Endometrium (tissue), 2 donors: Measurements from ENCODE around the gene ST6GALNAC5.

Experiments used
- FAIRE-seq: peaks from 2 replicates; lab custom pipeline; 2012; peaks lifted over from hg19 to GRCh38; lab: Jason Lieb, UNC
- donor health status: control.
- donor health status: control.

ST6GALNAC5 gene

GRCh38 chr1:77014073-77014788 lies 147.0 kb downstream of the ST6GALNAC5 start:
- FAIRE-seq, result no peak

GRCh38 chr1:77015748-77016341 lies 148.6 kb downstream of the ST6GALNAC5 start:
- no peak for FAIRE-seq

DNA sequence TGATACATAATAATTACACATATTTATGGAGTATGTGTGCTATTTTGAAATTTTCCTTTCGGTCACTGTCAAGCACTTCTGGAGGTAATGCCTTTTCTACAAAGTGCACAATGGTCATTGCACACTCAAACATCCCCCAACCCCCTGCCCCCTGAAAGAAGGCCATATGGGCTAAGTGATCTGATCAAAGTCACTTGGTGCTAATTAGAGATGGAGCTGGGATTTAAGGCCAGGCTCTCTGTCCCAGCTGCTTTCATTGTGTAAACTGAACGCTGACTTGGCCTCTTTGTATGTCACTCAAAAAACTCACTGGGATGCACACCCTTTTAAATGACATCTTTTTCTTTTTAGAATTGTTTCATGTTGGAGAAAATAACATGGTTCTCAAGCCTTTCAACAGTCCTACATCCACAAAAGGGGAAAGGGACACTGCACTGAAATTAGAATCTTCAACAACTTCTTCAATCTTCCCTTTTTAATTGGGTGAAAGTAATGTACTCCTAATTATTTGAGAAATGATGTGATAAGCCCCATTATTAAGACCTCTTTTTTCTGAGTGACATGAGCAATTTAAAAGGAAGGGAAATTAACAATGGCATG lies 149.2 kb downstream of the ST6GALNAC5 start:
- no peak for FAIRE-seq

- no peak for FAIRE-seq
These were observed 151.0 kb downstream of the ST6GALNAC5 start for GRCh38 chr1:77018311-77018710.

- no peak for FAIRE-seq
These were observed 151.5 kb downstream of the ST6GALNAC5 start for GRCh38 chr1:77018761-77019160.

- FAIRE-seq, result no peak
These were observed 154.5 kb downstream of the ST6GALNAC5 start for GRCh38 chr1:77021732-77022131.

- no peak for FAIRE-seq
These were observed 157.2 kb downstream of the ST6GALNAC5 start for GRCh38 chr1:77024500-77024899.

- no peak for FAIRE-seq
These were observed 158.3 kb downstream of the ST6GALNAC5 start for GRCh38 chr1:77025599-77025998.

DNA sequence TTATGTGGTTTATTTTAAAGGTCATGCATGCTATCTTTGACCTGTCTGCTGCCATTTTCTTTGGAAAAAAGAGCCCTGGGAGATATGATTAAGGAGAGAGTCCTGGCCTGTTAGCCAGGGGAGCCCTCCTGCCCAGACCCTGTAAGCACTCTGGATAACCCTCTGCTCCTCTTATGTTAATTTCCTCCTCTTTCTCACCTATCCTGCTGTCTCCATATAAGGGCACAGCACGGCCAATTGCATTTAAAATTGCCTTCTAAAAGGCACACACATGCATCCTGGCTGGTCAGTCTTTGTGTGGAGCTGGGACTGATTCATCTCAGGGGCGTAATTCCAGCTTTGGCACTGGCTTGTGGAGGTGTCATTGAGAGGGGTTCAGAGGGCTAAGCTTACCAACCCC lies 158.9 kb downstream of the ST6GALNAC5 start:
- FAIRE-seq, result no peak

GRCh38 chr1:77026640-77027039 lies 159.4 kb downstream of the ST6GALNAC5 start:
- FAIRE-seq, result no peak

- no peak for FAIRE-seq
These were observed 160.6 kb downstream of the ST6GALNAC5 start for GRCh38 chr1:77027847-77028246.

- FAIRE-seq, result no peak
These were observed 163.3 kb downstream of the ST6GALNAC5 start for GRCh38 chr1:77030401-77031105.

GRCh38 chr1:77031106-77031662 lies 163.9 kb downstream of the ST6GALNAC5 start:
- no peak for FAIRE-seq

DNA sequence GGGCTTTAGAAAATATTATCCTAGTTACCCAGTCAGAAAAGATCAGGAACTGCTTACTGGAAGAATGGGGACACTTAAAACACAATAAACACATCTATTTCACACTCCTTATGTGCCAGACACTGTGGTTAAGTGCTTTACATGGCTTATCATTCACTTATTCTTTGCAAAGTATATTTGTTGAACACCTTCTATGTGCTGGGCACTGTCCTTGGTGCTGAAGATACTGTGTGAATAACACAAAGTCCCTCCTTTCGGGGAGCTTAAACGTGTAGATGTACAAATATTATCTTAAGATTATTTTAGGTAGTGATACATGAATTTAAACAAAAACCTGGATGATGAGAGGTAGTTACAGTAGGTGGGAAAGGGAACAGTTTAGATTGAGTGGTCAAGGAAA lies 169.3 kb downstream of the ST6GALNAC5 start:
- no peak for FAIRE-seq

- no peak for FAIRE-seq
These were observed 169.8 kb downstream of the ST6GALNAC5 start for GRCh38 chr1:77037038-77037437.

GRCh38 chr1:77038000-77038399 lies 170.7 kb downstream of the ST6GALNAC5 start:
- no peak for FAIRE-seq

DNA sequence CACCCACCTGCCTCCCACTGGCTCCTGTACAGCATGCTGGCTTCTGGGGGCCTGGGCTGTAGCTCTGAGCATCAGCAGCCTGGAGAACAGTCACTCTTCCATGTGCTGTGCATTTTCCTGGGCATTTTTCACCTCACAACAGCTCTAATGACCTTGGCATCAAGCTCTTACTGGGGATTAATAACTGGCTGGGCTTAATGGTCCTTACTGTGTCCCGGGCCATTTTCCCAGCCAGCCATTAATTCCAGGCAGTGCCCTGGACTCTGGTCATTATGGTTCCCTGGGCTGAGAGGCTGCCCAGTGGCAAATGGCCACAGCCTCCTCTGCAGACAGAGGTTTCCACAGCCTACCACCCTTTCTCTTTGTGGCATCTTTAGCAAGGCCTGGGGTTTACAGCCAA lies 171.8 kb downstream of the ST6GALNAC5 start:
- FAIRE-seq, result no peak

- no peak for FAIRE-seq
These were observed 172.5 kb downstream of the ST6GALNAC5 start for GRCh38 chr1:77039739-77040138.

- FAIRE-seq, result no peak
These were observed 173.5 kb downstream of the ST6GALNAC5 start for GRCh38 chr1:77040826-77041225.

DNA sequence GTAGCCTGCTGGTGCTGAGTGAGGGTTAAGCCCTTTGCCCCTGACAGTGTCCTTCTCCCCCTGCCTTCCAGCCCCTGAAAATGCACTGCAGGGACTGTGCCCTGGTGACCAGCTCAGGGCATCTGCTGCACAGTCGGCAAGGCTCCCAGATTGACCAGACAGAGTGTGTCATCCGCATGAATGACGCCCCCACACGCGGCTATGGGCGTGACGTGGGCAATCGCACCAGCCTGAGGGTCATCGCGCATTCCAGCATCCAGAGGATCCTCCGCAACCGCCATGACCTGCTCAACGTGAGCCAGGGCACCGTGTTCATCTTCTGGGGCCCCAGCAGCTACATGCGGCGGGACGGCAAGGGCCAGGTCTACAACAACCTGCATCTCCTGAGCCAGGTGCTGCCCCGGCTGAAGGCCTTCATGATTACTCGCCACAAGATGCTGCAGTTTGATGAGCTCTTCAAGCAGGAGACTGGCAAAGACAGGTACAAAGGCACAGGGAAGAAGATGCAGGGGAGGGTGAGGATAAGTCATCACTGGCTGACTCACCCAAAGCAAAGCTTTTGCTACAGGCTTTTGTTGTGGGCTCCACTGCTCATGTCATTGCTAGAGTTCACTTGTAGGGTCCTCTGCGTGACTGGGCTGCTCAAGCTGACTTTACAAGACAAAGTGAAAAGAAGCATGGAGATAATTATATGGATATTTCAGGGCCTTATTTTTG lies 177.0 kb downstream of the ST6GALNAC5 start:
- FAIRE-seq, result no peak

- no peak for FAIRE-seq
These were observed 180.3 kb downstream of the ST6GALNAC5 start for GRCh38 chr1:77047575-77047974.
